Measurements from ENCODE around the gene KCNG2.

Gene KCNG2

GRCh38 chr18:79769698-79770500 is 27.8 kb upstream of the KCNG2 start:
- DNase-seq, result no peak

- DNase-seq, result no peak
Measured at GRCh38 chr18:79770501-79770815, 27.3 kb upstream of the KCNG2 start.

GRCh38 chr18:79770826-79771225 is 26.9 kb upstream of the KCNG2 start:
- DNase-seq, result no peak

- no peak for DNase-seq
Measured at GRCh38 chr18:79771446-79772107, 26.2 kb upstream of the KCNG2 start.

- DNase-seq, result no peak
Measured at GRCh38 chr18:79772108-79772864, 25.5 kb upstream of the KCNG2 start.

GRCh38 chr18:79772865-79773696 is 24.7 kb upstream of the KCNG2 start:
- DNase-seq, result no peak

- no peak for DNase-seq
Measured at GRCh38 chr18:79774111-79774510, 23.6 kb upstream of the KCNG2 start.

- DNase-seq, result no peak
Measured at GRCh38 chr18:79775441-79776221, 22.1 kb upstream of the KCNG2 start.

GRCh38 chr18:79776674-79777073 is 21.1 kb upstream of the KCNG2 start:
- no peak for DNase-seq

GRCh38 chr18:79778291-79778791 is 19.4 kb upstream of the KCNG2 start:
- no peak for DNase-seq

- DNase-seq, result no peak
Measured at GRCh38 chr18:79779021-79779699, 18.6 kb upstream of the KCNG2 start.

- DNase-seq, result no peak
Measured at GRCh38 chr18:79779700-79780190, 18.0 kb upstream of the KCNG2 start.

GRCh38 chr18:79780547-79780946 is 17.2 kb upstream of the KCNG2 start:
- DNase-seq, result no peak

- DNase-seq, result no peak
Measured at GRCh38 chr18:79781331-79781941, 16.3 kb upstream of the KCNG2 start.

- no peak for DNase-seq
Measured at GRCh38 chr18:79782566-79783308, 15.0 kb upstream of the KCNG2 start.

- no peak for DNase-seq
Measured at GRCh38 chr18:79784071-79784913, 13.4 kb upstream of the KCNG2 start.

GRCh38 chr18:79784965-79785770 is 12.6 kb upstream of the KCNG2 start:
- DNase-seq, result no peak

GRCh38 chr18:79785831-79786230 is 11.9 kb upstream of the KCNG2 start:
- DNase-seq, result no peak

Measured in activated gamma-delta T cell treated with Interleukin-2 at 50 U/mL for 16 hours (primary cell).